HCT116 (cell line): ENCODE measurements around the gene ATP1B3. TPM values are rescaled to one million over a fixed set of nuclear protein-coding genes. Genes with fewer than 3 reads are reported as not detected.

Experiments
- ATAC-seq: fragments of 200-7000 bp; cut with Tn5 transposase; 2 replicates; pipeline ENCODE4 v1.9.1; 2020; ENCODE audit warnings: mild to moderate bottlenecking, moderate library complexity
- BruUV-seq: library from RNA; stranded (reverse); fragments of 400-500 nt; replicated peaks from 2 replicates; lab custom pipeline; 2021; lab: Mats Ljungman, UMichigan
- CTCF ChIA-PET: fragments of 300-600 bp; sonication (Branson Sonifier 250); formaldehyde crosslinking; loops from one replicate; lab custom pipeline; 2021; ENCODE audit warnings: antibody characterized with exemption; lab: Charles Lee
- POLR2A ChIA-PET: fragments of 300-600, 350-600 bp; sonication (Branson Sonifier 250); formaldehyde crosslinking; loops from one replicate; lab custom pipeline; 2021; ENCODE audit warnings: antibody characterized with exemption; lab: Charles Lee
- RAD21 ChIA-PET, 2 experiments: fragments of 300-600 bp; sonication (Branson Sonifier 250); formaldehyde crosslinking; loops; one replicate each; lab custom pipeline; 2023; ENCODE audit warnings: low total read pairs in 2 of 2; ENCODE audit not compliant: uncharacterized antibody in 2 of 2, unreplicated experiment in 2 of 2, low non-redundant PET in 1 of 2; lab: Charles Lee
- DNase-seq: peaks from one replicate; pipeline ENCODE4 v3.0.0-alpha.2; 2010; ENCODE audit warnings: low read depth, low spot score
- H2AFZ ChIP-seq: fragments of 200-600 bp; shearing (Covaris generic), sonication (generic); 2 replicates; pipeline ENCODE4 v1.6.1; 2017; ENCODE audit warnings: low read depth, mixed run types, mixed read lengths, antibody characterized with exemption, low read length; ENCODE audit not compliant: poor library complexity, severe bottlenecking
- H3K27ac ChIP-seq: 2 replicates; pipeline ENCODE4 v1.5.1; 2012; ENCODE audit warnings: low read depth, low read length
- H3K27me3 ChIP-seq: fragments of 200-600 bp; sonication (generic); 2 replicates; pipeline ENCODE4 v1.6.1; 2016; ENCODE audit warnings: mixed run types, low read length, mixed read lengths; ENCODE audit not compliant: insufficient read depth
- H3K36me3 ChIP-seq, 2 experiments: fragments of 200-500 bp in 1 of 2; fragments of 200-600 bp in 1 of 2; sonication (Bioruptor generic) in 1 of 2; sonication (generic) in 1 of 2; 2 replicates each; pipeline versions ENCODE4 v1.5.1 to v1.6.1; 2014 to 2016; ENCODE audit warnings: low read length in 2 of 2, inconsistent platforms in 1 of 2, mixed read lengths in 1 of 2, mixed run types in 1 of 2; ENCODE audit not compliant: insufficient read depth in 2 of 2, control insufficient read depth in 1 of 2
- H3K4me1 ChIP-seq, 2 experiments: fragments of 200-600 bp in 1 of 2; sonication (generic) in 1 of 2; 2 replicates each; pipeline versions ENCODE4 v1.5.1 to v1.6.1; 2012 to 2017; ENCODE audit warnings: low read length in 2 of 2, inconsistent platforms in 1 of 2, mild to moderate bottlenecking in 1 of 2, mixed read lengths in 1 of 2, mixed run types in 1 of 2, moderate library complexity in 1 of 2; ENCODE audit not compliant: insufficient read depth in 2 of 2, control insufficient read depth in 1 of 2
- H3K4me2 ChIP-seq: fragments of 200-600 bp; sonication (generic); 2 replicates; pipeline ENCODE4 v1.6.1; 2017; ENCODE audit warnings: mixed run types, low read length, mixed read lengths
- H3K4me3 ChIP-seq, 2 experiments: fragments of 200-600 bp in 1 of 2; sonication (generic) in 1 of 2; replicated peaks in 1 of 2; 2 replicates each; pipeline ENCODE4 v1.5.1; 2011 to 2016; ENCODE audit warnings: low read length in 2 of 2, control low read depth in 1 of 2, low read depth in 1 of 2, mild to moderate bottlenecking in 1 of 2, mixed read lengths in 1 of 2, mixed run types in 1 of 2
- H3K79me2 ChIP-seq: fragments of 200-600 bp; sonication (generic); 2 replicates; pipeline ENCODE4 v1.6.1; 2017; ENCODE audit warnings: mild to moderate bottlenecking, mixed run types, low read length, moderate library complexity, mixed read lengths; ENCODE audit not compliant: insufficient read depth
- H3K9ac ChIP-seq: fragments of 200-600 bp; sonication (generic); 2 replicates; pipeline ENCODE4 v1.6.1; 2016; ENCODE audit warnings: low read length, mixed read lengths
- H3K9me2 ChIP-seq: fragments of 200-600 bp; sonication (generic), shearing (Covaris generic); 2 replicates; pipeline ENCODE4 v1.6.1; 2017; ENCODE audit warnings: mixed run types, mild to moderate bottlenecking, moderate library complexity; ENCODE audit not compliant: insufficient read depth
- H3K9me3 ChIP-seq, 2 experiments: fragments of 200-500 bp in 1 of 2; fragments of 200-600 bp in 1 of 2; sonication (Bioruptor generic) in 1 of 2; sonication (generic) in 1 of 2; 2 replicates each; pipeline ENCODE4 v1.6.1; 2014 to 2017; ENCODE audit warnings: low read length in 2 of 2, mixed read lengths in 2 of 2, inconsistent platforms in 1 of 2, low read depth in 1 of 2, mild to moderate bottlenecking in 1 of 2, mixed run types in 1 of 2, moderate library complexity in 1 of 2; ENCODE audit not compliant: control insufficient read depth in 1 of 2, insufficient read depth in 1 of 2
- H4K20me1 ChIP-seq: fragments of 200-600 bp; sonication (generic), shearing (Covaris generic); 2 replicates; pipeline ENCODE4 v1.6.1; 2017; ENCODE audit warnings: mixed run types, mild to moderate bottlenecking, moderate library complexity; ENCODE audit not compliant: insufficient read depth
- EGR1 ChIP-seq: IDR thresholded peaks from 2 replicates; pipeline ENCODE4 v1.6.1; 2012; ENCODE audit warnings: low read depth
- ELF1 ChIP-seq: IDR thresholded peaks from 2 replicates; pipeline ENCODE4 v1.6.1; 2012; ENCODE audit warnings: low read depth, borderline replicate concordance
- EZH2 ChIP-seq: fragments of 200-600 bp; sonication (generic); IDR thresholded peaks from 2 replicates; pipeline ENCODE4 v1.6.1; 2017; ENCODE audit warnings: antibody characterized with exemption, mixed run types
- EZH2phosphoT487 ChIP-seq: fragments of 200-600 bp; IDR thresholded peaks from 2 replicates; pipeline ENCODE4 v1.6.1; 2018; ENCODE audit warnings: antibody characterized with exemption, borderline replicate concordance
- FOSL1 ChIP-seq: IDR thresholded peaks from 2 replicates; pipeline ENCODE4 v1.6.1; 2012; ENCODE audit warnings: low read depth
- POLR2A ChIP-seq: IDR thresholded peaks from 2 replicates; pipeline ENCODE4 v1.7.0; 2011; ENCODE audit warnings: borderline replicate concordance; ENCODE audit not compliant: insufficient read depth, insufficient read length; ENCODE audit errors: extremely low read depth
- SIN3A ChIP-seq: IDR thresholded peaks from 2 replicates; pipeline ENCODE4 v1.6.1; 2012; ENCODE audit warnings: low read depth
- SP1 ChIP-seq: IDR thresholded peaks from 2 replicates; pipeline ENCODE4 v1.6.1; 2012; ENCODE audit warnings: low read depth
- SRF ChIP-seq: IDR thresholded peaks from 2 replicates; pipeline ENCODE4 v1.6.1; 2012; ENCODE audit warnings: low read depth
- TCF7L2 ChIP-seq: IDR thresholded peaks from 2 replicates; pipeline ENCODE4 v1.7.0; 2011; ENCODE audit warnings: borderline replicate concordance, inconsistent platforms; ENCODE audit not compliant: insufficient read depth, insufficient read length; ENCODE audit errors: extremely low read depth
- YY1 ChIP-seq: IDR thresholded peaks from 2 replicates; pipeline ENCODE4 v1.6.1; 2011; ENCODE audit warnings: low read length, low read depth, moderate library complexity, mild to moderate bottlenecking; ENCODE audit not compliant: insufficient replicate concordance; ENCODE audit errors: extremely low read depth
- ZFX ChIP-seq: fragments of 450-650 bp; IDR thresholded peaks from 2 replicates; pipeline ENCODE4 v1.6.1; 2017
- ZNF274 ChIP-seq: fragments of 200-500 bp; sonication (Bioruptor generic); IDR thresholded peaks from 2 replicates; pipeline ENCODE4 v1.6.1; 2014; ENCODE audit warnings: mild to moderate bottlenecking, low read depth, low read length, inconsistent platforms
- intact Hi-C: fragments of 100-400 bp; cut with micrococcal nuclease; formaldehyde crosslinking; loops from 2 replicates; pipeline ENCODE4 v1.10.0; 2022
- total RNA-seq: library from RNA; stranded (reverse); gene quantifications from one replicate; pipeline ENCODE4 v1.2.1, GENCODE V29; 2021; ENCODE audit not compliant: unreplicated experiment

The ATP1B3 gene
- total RNA-seq, 1 experiment from 2014 or later, result 147 TPM

DNA sequence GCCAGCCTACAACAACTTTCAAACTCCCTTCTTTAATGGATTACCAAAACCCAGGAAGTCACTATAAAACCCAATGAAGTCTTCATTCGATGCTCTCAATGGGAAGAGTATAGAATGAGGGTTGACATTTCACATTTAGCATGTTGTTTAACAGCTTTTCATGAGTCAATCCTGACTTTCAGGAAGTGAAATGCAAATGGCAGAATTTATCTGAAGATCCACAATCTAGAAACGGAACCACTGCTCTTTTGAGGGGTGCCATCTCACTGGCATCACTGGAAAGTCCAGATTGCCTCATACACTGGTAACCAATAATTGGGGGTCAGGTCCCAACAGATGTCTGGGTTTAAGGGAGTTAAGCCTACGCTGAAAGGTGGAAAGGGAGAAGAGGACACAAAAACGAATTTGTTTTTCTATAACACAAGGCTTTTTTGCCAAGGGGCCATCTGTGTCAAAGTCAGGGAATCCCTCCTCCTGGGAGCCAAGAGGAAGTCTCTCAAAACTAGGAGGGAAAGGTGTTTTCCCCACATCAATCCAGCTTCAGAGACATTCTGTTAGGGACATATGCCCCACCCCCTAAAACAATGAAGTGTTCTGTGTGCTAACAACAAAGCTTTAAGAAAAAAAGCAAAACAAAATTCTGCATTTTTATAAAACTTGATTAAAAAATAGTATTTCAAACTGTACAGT, 12.0 kb upstream of the ATP1B3 start:
- no peaks in the 10 kb centered on the region for H3K36me3 ChIP-seq
- TF ChIP-seq ZFX, result no peak
- ATAC-seq, result no peak
- H3K4me2 ChIP-seq, result no peak overlapping the region
- H3K9me2 ChIP-seq, result no peaks in the 10 kb centered on the region
- ChIA-PET POLR2A (no interaction called here), CTCF (interaction anchor here (1.7 kb wide), 1 partner anchor 11 kb away, joined by 6 read pairs; no protein-coding TSS in a partner anchor), RAD21 (no interaction called here)
- no peaks in the 10 kb centered on the region for H3K4me1 ChIP-seq
- no peak overlapping the region for H3K27ac ChIP-seq
- no peak overlapping the region for H3K4me3 ChIP-seq
- no peaks in the 10 kb centered on the region for H3K27me3 ChIP-seq
- DNase-seq, result no peak
- no peaks in the 10 kb centered on the region for H3K9me3 ChIP-seq
- no peak overlapping the region for H3K9ac ChIP-seq
- H4K20me1 ChIP-seq, result no peaks in the 10 kb centered on the region
- intact Hi-C loops, result no loop called here
- no TSS peak for BruUV-seq
- H3K79me2 ChIP-seq, result no peaks in the 10 kb centered on the region
- no peak overlapping the region for H2AFZ ChIP-seq

DNA sequence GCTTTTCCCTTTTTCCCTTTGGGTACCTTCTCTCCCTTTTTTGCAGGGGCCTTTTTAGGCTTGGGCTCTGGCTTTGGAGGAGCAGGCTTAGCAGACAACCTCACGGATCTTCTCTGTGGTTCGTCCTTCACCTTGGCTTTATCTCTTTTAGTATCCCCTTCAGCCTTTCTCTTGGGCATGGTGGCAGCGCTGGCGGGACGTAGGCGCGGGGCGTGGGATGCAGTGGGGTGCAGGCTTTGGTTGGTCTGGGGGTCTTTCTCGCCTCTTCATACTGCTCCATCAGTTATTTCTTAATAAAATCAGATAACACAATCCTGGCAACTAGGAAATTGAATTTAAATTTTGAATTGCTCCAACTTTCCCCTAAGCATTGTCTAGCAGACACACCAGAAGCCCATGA, 11.3 kb upstream of the ATP1B3 start:
- Histone ChIP-seq H3K27ac (no peak overlapping the region), H3K4me2 (no peak overlapping the region), H3K9me2 (no peaks in the 10 kb centered on the region), H3K36me3 (no peaks in the 10 kb centered on the region), H3K27me3 (no peaks in the 10 kb centered on the region), H3K4me3 (no peak overlapping the region), H2AFZ (no peak overlapping the region), H3K4me1 (no peaks in the 10 kb centered on the region), H3K9me3 (no peaks in the 10 kb centered on the region), H4K20me1 (no peaks in the 10 kb centered on the region), H3K9ac (no peak overlapping the region), H3K79me2 (no peaks in the 10 kb centered on the region)
- intact Hi-C loops, result no loop called here
- no peak for ATAC-seq
- DNase-seq, result no peak
- CTCF ChIA-PET, result interaction anchor here (1.7 kb wide), 1 partner anchor 10 kb away, joined by 6 read pairs; no protein-coding TSS in a partner anchor
- RAD21 ChIA-PET, result no interaction called here
- POLR2A ChIA-PET, result no interaction called here
- BruUV-seq, result no TSS peak
- TF ChIP-seq ELF1 (no peak), SP1 (no peak), EZH2phosphoT487 (no peak), ZFX (no peak), SIN3A (no peak), ZNF274 (no peak), SRF (no peak), TCF7L2 (no peak), EZH2 (no peak), FOSL1 (no peak), POLR2A (no peak), YY1 (no peak), EGR1 (no peak)
